Hepatocyte (in vitro differentiated cells): Measurements from ENCODE around the gene IMMP2L.

Source experiments
- CTCF ChIP-seq: fragments of 200-600 bp; sonication (generic); IDR thresholded peaks from 2 replicates; pipeline ENCODE4 v1.5.1; 2016; ENCODE audit warnings: antibody characterized with exemption, mild to moderate bottlenecking; ENCODE audit not compliant: poor library complexity
- EZH2 ChIP-seq: fragments of 200-600 bp; sonication (generic); IDR thresholded peaks from 2 replicates; pipeline ENCODE4 v1.6.1; 2016; ENCODE audit warnings: antibody characterized with exemption, mild to moderate bottlenecking, borderline replicate concordance

GRCh38 chr7:111593343-111593742, 31.1 kb upstream of the IMMP2L start:
- no peak for TF ChIP-seq CTCF
- no peak for TF ChIP-seq EZH2
